Forelimb muscle (tissue), 1 donor: ENCODE data around the gene DCAF8L2. TPM values are rescaled to one million over a fixed set of nuclear protein-coding genes. Genes with fewer than 3 reads are reported as not detected.
"Not testable (repeated sequence)": the region's sequence is repeated elsewhere in the genome, so short reads cannot be mapped to it uniquely, and the experiment has no call there.

Source experiments
- DNase-seq: peaks from one replicate; pipeline ENCODE4 v3.0.0-alpha.2; 2013; ENCODE audit warnings: low read depth
- polyA plus RNA-seq: library from polyadenylated mRNA; unstranded; fragments of 120-200 nt; gene quantifications from one replicate; pipeline ENCODE4 v1.2.1, GENCODE V29; 2013; ENCODE audit not compliant: insufficient read length

The DCAF8L2 gene
- polyA plus RNA-seq, 1 donor, result not detected

- DNase-seq, result no peak
Observed at GRCh38 chrX:27679281-27679680, 89.1 kb downstream of the DCAF8L2 start.

- peak; percentile 2 for DNase-seq
Observed at GRCh38 chrX:27680726-27681125, 90.6 kb downstream of the DCAF8L2 start.

GRCh38 chrX:27683566-27684208, 93.5 kb downstream of the DCAF8L2 start:
- not testable (repeated sequence) for DNase-seq

- DNase-seq, result no peak
Observed at GRCh38 chrX:27694667-27695066, 104.5 kb downstream of the DCAF8L2 start.

- no peak for DNase-seq
Observed at GRCh38 chrX:27706526-27706925, 116.4 kb downstream of the DCAF8L2 start.

- DNase-seq, result no peak
Observed at GRCh38 chrX:27715610-27716009, 125.5 kb downstream of the DCAF8L2 start.

- no peak for DNase-seq
Observed at GRCh38 chrX:27728291-27728690, 138.1 kb downstream of the DCAF8L2 start.

- DNase-seq, result no peak
Observed at GRCh38 chrX:27731962-27732361, 141.8 kb downstream of the DCAF8L2 start.

GRCh38 chrX:27735914-27736313, 145.8 kb downstream of the DCAF8L2 start:
- no peak for DNase-seq

- DNase-seq, result no peak
Observed at GRCh38 chrX:27740933-27741332, 150.8 kb downstream of the DCAF8L2 start.

- not testable (repeated sequence) for DNase-seq
Observed at GRCh38 chrX:27743521-27743920, 153.4 kb downstream of the DCAF8L2 start.

GRCh38 chrX:27746516-27746915, 156.4 kb downstream of the DCAF8L2 start:
- no peak for DNase-seq

GRCh38 chrX:27750298-27750697, 160.2 kb downstream of the DCAF8L2 start:
- not testable (repeated sequence) for DNase-seq

GRCh38 chrX:27751976-27752375, 161.8 kb downstream of the DCAF8L2 start:
- no peak for DNase-seq

GRCh38 chrX:27765718-27766117, 175.6 kb downstream of the DCAF8L2 start:
- no peak for DNase-seq

- DNase-seq, result no peak
Observed at GRCh38 chrX:27767387-27767786, 177.2 kb downstream of the DCAF8L2 start.

GRCh38 chrX:27775984-27776383, 185.8 kb downstream of the DCAF8L2 start:
- no peak for DNase-seq

- no peak for DNase-seq
Observed at GRCh38 chrX:27796640-27797257, 206.6 kb downstream of the DCAF8L2 start.

- DNase-seq, result no peak
Observed at GRCh38 chrX:27797575-27797974, 207.4 kb downstream of the DCAF8L2 start.
